IPS-18a (cell line): ENCODE measurements around the gene RB1.

Source experiments
- H3K27ac ChIP-seq: one replicate; pipeline ENCODE4 v1.5.1; 2013; ENCODE audit warnings: low read length
- H3K27me3 ChIP-seq: one replicate; pipeline ENCODE4 v1.6.1; 2013; ENCODE audit warnings: mild to moderate bottlenecking, low read length; ENCODE audit not compliant: control insufficient read depth, insufficient read depth
- H3K36me3 ChIP-seq: one replicate; pipeline ENCODE4 v1.6.1; 2013; ENCODE audit warnings: low read depth, low read length; ENCODE audit not compliant: control insufficient read depth
- H3K4me1 ChIP-seq: one replicate; pipeline ENCODE4 v1.6.1; 2013; ENCODE audit warnings: low read depth, low read length; ENCODE audit not compliant: control insufficient read depth
- H3K4me3 ChIP-seq: one replicate; pipeline ENCODE4 v1.5.1; 2013; ENCODE audit warnings: low read length
- H3K9ac ChIP-seq: one replicate; pipeline ENCODE4 v1.6.1; 2013; ENCODE audit warnings: mild to moderate bottlenecking, low read length, moderate library complexity
- H3K9me3 ChIP-seq: one replicate; pipeline ENCODE4 v1.6.1; 2013; ENCODE audit warnings: low read depth, low read length; ENCODE audit not compliant: control insufficient read depth

Gene RB1

GRCh38 chr13:48266701-48267639 is 36.6 kb upstream of the RB1 start:
- no peaks in the 10 kb centered on the region for H3K4me1 ChIP-seq
- H3K4me3 ChIP-seq = no peak overlapping the region
- H3K9me3 ChIP-seq = no peaks in the 10 kb centered on the region
- no peaks in the 10 kb centered on the region for H3K27me3 ChIP-seq
- no peak overlapping the region for H3K9ac ChIP-seq
- H3K27ac ChIP-seq = no peak overlapping the region
- peaks cover 15% of the 10 kb centered on the region for H3K36me3 ChIP-seq

- H3K27ac ChIP-seq = no peak overlapping the region
- no peak overlapping the region for H3K4me3 ChIP-seq
- H3K36me3 ChIP-seq = peaks cover 6% of the 10 kb centered on the region
- no peaks in the 10 kb centered on the region for H3K27me3 ChIP-seq
- H3K9me3 ChIP-seq = no peaks in the 10 kb centered on the region
- H3K9ac ChIP-seq = no peak overlapping the region
- no peaks in the 10 kb centered on the region for H3K4me1 ChIP-seq
Measured at GRCh38 chr13:48268019-48268418, 35.5 kb upstream of the RB1 start.

GRCh38 chr13:48273346-48273745 is 30.2 kb upstream of the RB1 start:
- no peak overlapping the region for H3K27ac ChIP-seq
- H3K36me3 ChIP-seq = no peaks in the 10 kb centered on the region
- H3K27me3 ChIP-seq = no peaks in the 10 kb centered on the region
- H3K9ac ChIP-seq = no peak overlapping the region
- no peaks in the 10 kb centered on the region for H3K4me1 ChIP-seq
- no peak overlapping the region for H3K4me3 ChIP-seq
- H3K9me3 ChIP-seq = no peaks in the 10 kb centered on the region

- Histone ChIP-seq H3K36me3 (no peaks in the 10 kb centered on the region), H3K27ac (no peak overlapping the region), H3K9me3 (no peaks in the 10 kb centered on the region), H3K4me3 (no peak overlapping the region), H3K27me3 (no peaks in the 10 kb centered on the region), H3K4me1 (no peaks in the 10 kb centered on the region), H3K9ac (no peak overlapping the region)
Measured at GRCh38 chr13:48275507-48275906, 28.0 kb upstream of the RB1 start.

- no peaks in the 10 kb centered on the region for H3K4me1 ChIP-seq
- no peak overlapping the region for H3K9ac ChIP-seq
- H3K27ac ChIP-seq = no peak overlapping the region
- no peak overlapping the region for H3K4me3 ChIP-seq
- H3K36me3 ChIP-seq = no peaks in the 10 kb centered on the region
- no peaks in the 10 kb centered on the region for H3K9me3 ChIP-seq
- no peaks in the 10 kb centered on the region for H3K27me3 ChIP-seq
Measured at GRCh38 chr13:48278806-48279205, 24.7 kb upstream of the RB1 start.

- H3K4me1 ChIP-seq = no peaks in the 10 kb centered on the region
- no peak overlapping the region for H3K4me3 ChIP-seq
- H3K36me3 ChIP-seq = no peaks in the 10 kb centered on the region
- no peak overlapping the region for H3K27ac ChIP-seq
- no peak overlapping the region for H3K9ac ChIP-seq
- H3K27me3 ChIP-seq = no peaks in the 10 kb centered on the region
- H3K9me3 ChIP-seq = no peaks in the 10 kb centered on the region
Measured at GRCh38 chr13:48281556-48281955, 22.0 kb upstream of the RB1 start.

- H3K4me1 ChIP-seq = no peaks in the 10 kb centered on the region
- no peak overlapping the region for H3K4me3 ChIP-seq
- H3K9me3 ChIP-seq = no peaks in the 10 kb centered on the region
- H3K9ac ChIP-seq = no peak overlapping the region
- no peaks in the 10 kb centered on the region for H3K27me3 ChIP-seq
- no peaks in the 10 kb centered on the region for H3K36me3 ChIP-seq
- H3K27ac ChIP-seq = no peak overlapping the region
Measured at GRCh38 chr13:48291730-48292129, 11.8 kb upstream of the RB1 start.

- H3K27me3 ChIP-seq = no peaks in the 10 kb centered on the region
- H3K27ac ChIP-seq = no peak overlapping the region
- H3K4me1 ChIP-seq = no peaks in the 10 kb centered on the region
- H3K9ac ChIP-seq = no peak overlapping the region
- H3K4me3 ChIP-seq = no peak overlapping the region
- no peaks in the 10 kb centered on the region for H3K9me3 ChIP-seq
- no peaks in the 10 kb centered on the region for H3K36me3 ChIP-seq
Measured at GRCh38 chr13:48292650-48293049, 10.9 kb upstream of the RB1 start.

- no peaks in the 10 kb centered on the region for H3K9me3 ChIP-seq
- no peaks in the 10 kb centered on the region for H3K36me3 ChIP-seq
- H3K27me3 ChIP-seq = no peaks in the 10 kb centered on the region
- H3K4me1 ChIP-seq = no peaks in the 10 kb centered on the region
- no peak overlapping the region for H3K9ac ChIP-seq
- no peak overlapping the region for H3K27ac ChIP-seq
- H3K4me3 ChIP-seq = no peak overlapping the region
Measured at GRCh38 chr13:48294653-48295052, 8.9 kb upstream of the RB1 start.

GRCh38 chr13:48295271-48295670 is 8.3 kb upstream of the RB1 start:
- Histone ChIP-seq H3K27me3 (no peaks in the 10 kb centered on the region), H3K9ac (no peak overlapping the region), H3K4me1 (no peaks in the 10 kb centered on the region), H3K9me3 (no peaks in the 10 kb centered on the region), H3K36me3 (no peaks in the 10 kb centered on the region), H3K4me3 (no peak overlapping the region), H3K27ac (no peak overlapping the region)

- Histone ChIP-seq H3K4me3 (no peak overlapping the region), H3K27me3 (no peaks in the 10 kb centered on the region), H3K9me3 (no peaks in the 10 kb centered on the region), H3K36me3 (no peaks in the 10 kb centered on the region), H3K27ac (no peak overlapping the region), H3K4me1 (no peaks in the 10 kb centered on the region), H3K9ac (no peak overlapping the region)
Measured at GRCh38 chr13:48296528-48296927, 7.0 kb upstream of the RB1 start.

GRCh38 chr13:48297131-48297786 is 6.3 kb upstream of the RB1 start:
- no peak overlapping the region for H3K9ac ChIP-seq
- H3K27me3 ChIP-seq = no peaks in the 10 kb centered on the region
- no peaks in the 10 kb centered on the region for H3K4me1 ChIP-seq
- no peaks in the 10 kb centered on the region for H3K9me3 ChIP-seq
- H3K27ac ChIP-seq = no peak overlapping the region
- no peaks in the 10 kb centered on the region for H3K36me3 ChIP-seq
- no peak overlapping the region for H3K4me3 ChIP-seq
